T-helper 2 cell (primary cell): ENCODE measurements around the gene TBX20.
"Not testable (repeated sequence)": the region's sequence is repeated elsewhere in the genome, so short reads cannot be mapped to it uniquely, and the experiment has no call there.

ENCODE experiments used
- DNase-seq, 5 experiments: peaks; one replicate each; pipeline versions ENCODE4 v3.0.0 to v3.0.0-alpha.2; 2012 to 2022

The TBX20 gene

GRCh38 chr7:35255443-35256255, 1.7 kb upstream of the TBX20 start:
- no peak for DNase-seq

GRCh38 chr7:35254496-35255442, 869 bp upstream of the TBX20 start:
- DNase-seq: no peak

GRCh38 chr7:35253460-35253709, 515 bp downstream of the TBX20 start:
- peak in 1 of 5 experiments; percentile 10 for DNase-seq

- peak in 1 of 5 experiments; percentile 13 for DNase-seq
Measured at GRCh38 chr7:35252612-35253459, 1.1 kb downstream of the TBX20 start.

- DNase-seq: no peak
Measured at GRCh38 chr7:35251606-35252310, 2.1 kb downstream of the TBX20 start.

- peak in 1 of 5 experiments; percentile 24 for DNase-seq
Measured at GRCh38 chr7:35250941-35251340, 3.0 kb downstream of the TBX20 start.

GRCh38 chr7:35250452-35250851, 3.4 kb downstream of the TBX20 start:
- DNase-seq: no peak

GRCh38 chr7:35249537-35249907, 4.4 kb downstream of the TBX20 start:
- no peak for DNase-seq

- DNase-seq: no peak
Measured at GRCh38 chr7:35248576-35249536, 5.0 kb downstream of the TBX20 start.

- no peak for DNase-seq
Measured at GRCh38 chr7:35246819-35247218, 7.1 kb downstream of the TBX20 start.

GRCh38 chr7:35241884-35242283, 12.0 kb downstream of the TBX20 start:
- DNase-seq: no peak

- DNase-seq: no peak
Measured at GRCh38 chr7:35241436-35241835, 12.5 kb downstream of the TBX20 start.

GRCh38 chr7:35241008-35241407, 12.9 kb downstream of the TBX20 start:
- not testable (repeated sequence) for DNase-seq

- DNase-seq: not testable (repeated sequence)
Measured at GRCh38 chr7:35238456-35238855, 15.4 kb downstream of the TBX20 start.

GRCh38 chr7:35232994-35233393, 20.9 kb downstream of the TBX20 start:
- no peak for DNase-seq

- not testable (repeated sequence) for DNase-seq
Measured at GRCh38 chr7:35231221-35231620, 22.7 kb downstream of the TBX20 start.

- DNase-seq: not testable (repeated sequence)
Measured at GRCh38 chr7:35229116-35229780, 24.7 kb downstream of the TBX20 start.

GRCh38 chr7:35228496-35229051, 25.3 kb downstream of the TBX20 start:
- not testable (repeated sequence) for DNase-seq

GRCh38 chr7:35227438-35227837, 26.5 kb downstream of the TBX20 start:
- not testable (repeated sequence) for DNase-seq

GRCh38 chr7:35222445-35222844, 31.5 kb downstream of the TBX20 start:
- not testable (repeated sequence) for DNase-seq
